HG03103 (cell line): ENCODE results near the gene PAQR7.

Experiments
- ATAC-seq: cut with Tn5 transposase; IDR thresholded peaks from one replicate; pipeline ENCODE4 v1.9.1; 2021; ENCODE audit warnings: low read depth; ENCODE audit not compliant: unreplicated experiment

PAQR7 gene

DNA sequence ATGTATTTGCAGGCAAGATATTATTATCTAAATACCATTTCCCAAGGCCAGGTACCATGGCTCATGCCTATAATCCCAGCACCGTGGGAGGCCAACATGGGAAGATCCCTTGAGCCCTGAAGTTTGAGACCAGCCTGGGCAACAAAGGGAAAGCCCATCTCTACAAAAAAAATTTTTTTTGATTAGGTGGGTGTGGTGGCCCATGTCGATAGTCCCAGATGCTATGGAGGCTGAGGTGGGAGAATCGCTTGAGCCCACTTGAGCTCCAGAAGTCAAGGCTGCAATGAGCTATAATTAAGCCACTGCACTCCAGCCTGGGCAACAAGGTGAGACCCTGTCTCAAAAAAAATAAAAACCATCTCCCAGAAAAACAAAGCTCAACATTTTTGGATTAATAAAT is 28.5 kb upstream of the PAQR7 start:
- no peak for ATAC-seq

DNA sequence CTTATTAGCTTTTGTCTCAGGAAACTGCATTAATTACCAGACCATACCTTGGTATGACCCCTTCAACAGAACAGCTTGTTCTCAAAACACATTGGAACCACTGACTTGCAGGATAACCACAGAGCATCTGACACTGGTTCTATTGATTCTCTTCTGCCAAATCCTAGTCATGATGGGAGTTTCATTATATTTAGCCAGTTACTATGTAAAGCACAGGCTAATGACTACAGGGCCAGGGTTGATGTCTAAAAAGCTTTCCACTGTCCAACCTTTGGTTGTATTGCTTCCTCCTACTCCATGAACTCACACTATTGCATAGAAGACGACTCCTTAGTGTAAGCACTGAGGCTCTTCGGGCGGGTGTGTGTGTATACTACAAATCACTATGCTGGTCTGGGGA is 27.0 kb upstream of the PAQR7 start:
- no peak for ATAC-seq

DNA sequence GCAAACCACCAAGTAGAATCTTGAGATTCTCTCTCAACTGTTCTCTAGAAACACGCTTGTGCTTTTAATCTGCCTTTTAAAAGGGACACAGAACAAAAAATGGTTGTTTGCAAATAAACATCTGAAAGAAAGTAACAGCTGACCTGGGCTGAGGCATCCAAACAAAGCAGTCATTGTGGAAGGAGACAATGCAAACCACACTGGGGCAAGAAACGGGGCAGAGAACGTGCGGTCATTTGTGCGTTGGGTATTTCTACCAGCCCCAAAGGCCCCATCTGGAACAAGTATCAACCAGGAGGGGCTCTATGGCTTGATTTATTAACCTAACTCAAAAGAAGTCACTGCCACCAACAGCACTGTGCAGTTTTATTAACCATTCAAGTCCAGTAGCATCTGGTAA is 24.7 kb upstream of the PAQR7 start:
- ATAC-seq: no peak

DNA sequence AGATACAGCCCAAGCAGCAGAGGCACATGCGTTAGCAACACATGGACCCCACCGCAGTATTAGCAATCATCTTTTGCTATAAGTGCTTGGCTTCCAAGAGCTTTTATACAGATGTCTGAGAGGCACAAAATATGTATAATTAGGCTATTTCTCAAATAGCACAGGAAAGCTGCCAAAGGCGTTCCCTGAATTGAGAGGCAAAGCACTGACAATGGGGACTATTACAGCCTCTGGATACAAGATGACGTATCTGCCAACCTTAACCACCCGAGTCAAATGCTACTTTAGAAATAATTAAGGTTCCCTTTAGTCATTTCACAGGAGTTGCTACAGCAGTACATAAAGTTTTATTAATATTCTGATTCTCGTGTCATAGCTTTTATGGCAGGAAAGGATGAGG is 24.3 kb upstream of the PAQR7 start:
- ATAC-seq: no peak

DNA sequence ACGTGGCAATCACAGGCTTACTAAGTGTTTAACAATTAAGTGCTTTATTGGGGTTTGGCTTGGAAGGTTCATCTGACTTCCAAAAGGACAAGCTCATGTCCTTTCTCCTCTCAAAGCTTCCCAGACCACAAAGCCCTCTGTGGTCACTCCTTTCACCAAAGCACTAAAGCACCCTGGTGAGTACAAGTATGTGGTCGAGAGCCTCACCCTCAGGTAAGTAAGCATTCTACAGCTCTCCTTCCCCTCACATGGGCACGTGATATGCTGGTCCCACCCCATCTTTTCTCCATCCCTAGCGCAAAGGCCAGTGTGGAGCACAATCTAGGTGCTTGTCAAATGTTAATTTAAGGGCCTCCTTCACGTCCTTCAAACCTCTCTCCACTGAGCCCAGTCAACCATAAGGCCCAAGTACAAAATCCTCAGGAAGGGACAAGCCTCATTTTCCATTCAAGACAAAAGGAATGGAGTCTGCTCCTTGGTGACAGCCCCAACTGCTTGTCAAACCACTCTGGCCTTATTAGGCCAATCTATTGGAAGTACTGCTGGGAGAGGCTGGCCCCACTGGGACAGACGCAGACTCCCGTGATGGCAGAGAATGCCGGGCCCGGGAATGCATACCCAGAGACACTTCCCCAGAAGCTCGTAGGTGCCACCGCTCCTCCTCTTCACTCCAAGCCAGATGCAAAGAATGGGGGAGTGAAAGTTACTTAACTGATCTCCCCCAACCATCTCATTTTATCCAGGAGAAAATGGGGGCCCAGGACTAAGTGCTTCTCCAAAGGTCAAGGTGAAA is 22.9 kb upstream of the PAQR7 start:
- no peak for ATAC-seq

DNA sequence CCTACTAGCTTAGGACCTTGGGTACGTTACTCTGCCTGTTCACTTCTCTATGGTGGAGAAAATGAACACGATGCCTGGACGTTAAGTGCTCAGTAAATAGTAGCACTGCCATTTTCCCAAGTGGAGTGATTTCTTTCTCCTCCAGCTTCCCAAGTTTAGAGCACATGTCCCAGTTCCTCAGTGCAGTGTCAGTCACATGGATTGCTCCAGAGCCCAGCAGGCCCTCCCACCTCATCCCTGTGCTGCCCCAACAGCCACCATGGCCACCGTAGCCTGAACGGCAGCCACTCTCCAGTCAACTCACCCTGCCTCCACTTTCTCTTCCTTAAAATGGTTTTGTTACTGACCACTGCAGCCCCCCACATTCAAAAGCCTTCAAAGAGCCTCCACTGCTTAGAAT is 22.2 kb upstream of the PAQR7 start:
- no peak for ATAC-seq

DNA sequence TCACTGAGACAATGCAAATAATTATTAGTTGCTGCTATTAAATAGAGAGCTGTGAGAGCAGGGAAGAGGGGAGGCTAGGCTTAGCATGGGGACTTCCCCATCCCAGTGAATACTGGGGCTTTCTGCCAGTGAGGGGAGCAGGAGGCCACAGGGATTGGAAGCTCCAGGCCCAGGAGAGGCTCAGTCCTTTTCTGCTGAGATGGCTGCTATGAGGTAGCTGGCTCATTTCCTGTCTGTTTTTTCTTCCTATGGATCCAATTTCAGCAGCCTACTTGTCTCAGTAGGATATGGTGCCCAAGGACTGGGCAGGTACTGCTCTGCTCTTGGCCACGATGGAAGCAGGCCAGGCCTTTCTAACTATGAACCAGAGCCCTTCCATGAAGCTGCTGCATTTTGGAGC is 20.8 kb upstream of the PAQR7 start:
- no peak for ATAC-seq

DNA sequence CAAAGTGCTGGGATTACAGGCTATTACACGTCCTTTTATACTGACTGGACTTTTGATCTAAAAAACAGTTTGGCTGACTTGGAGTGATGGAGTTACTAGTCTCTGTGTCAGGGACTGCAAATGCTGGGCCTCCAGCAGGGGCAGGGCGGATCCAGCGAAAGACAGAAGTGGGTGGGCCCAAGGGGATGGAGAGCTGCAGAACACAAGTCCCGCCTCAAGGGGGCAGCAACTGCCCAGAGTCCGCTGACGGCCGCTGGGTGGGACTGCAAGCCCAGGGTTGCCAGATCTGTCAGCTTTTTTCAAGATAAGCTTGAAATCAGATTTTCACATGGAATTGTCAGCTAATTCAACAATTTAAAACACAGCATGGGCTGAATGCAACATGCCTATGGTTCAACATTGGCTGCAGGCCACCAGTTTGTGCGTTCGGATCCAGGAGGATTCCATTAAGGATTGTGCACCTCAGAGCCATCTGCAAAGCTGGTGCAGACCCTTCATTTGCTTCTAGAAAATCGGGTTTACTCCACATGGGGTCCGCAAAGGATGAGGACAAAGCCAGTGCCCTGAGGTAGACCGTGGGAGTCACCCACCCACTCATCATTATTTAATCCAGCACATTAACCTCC is 20.0 kb upstream of the PAQR7 start:
- peak; percentile 78 for ATAC-seq

DNA sequence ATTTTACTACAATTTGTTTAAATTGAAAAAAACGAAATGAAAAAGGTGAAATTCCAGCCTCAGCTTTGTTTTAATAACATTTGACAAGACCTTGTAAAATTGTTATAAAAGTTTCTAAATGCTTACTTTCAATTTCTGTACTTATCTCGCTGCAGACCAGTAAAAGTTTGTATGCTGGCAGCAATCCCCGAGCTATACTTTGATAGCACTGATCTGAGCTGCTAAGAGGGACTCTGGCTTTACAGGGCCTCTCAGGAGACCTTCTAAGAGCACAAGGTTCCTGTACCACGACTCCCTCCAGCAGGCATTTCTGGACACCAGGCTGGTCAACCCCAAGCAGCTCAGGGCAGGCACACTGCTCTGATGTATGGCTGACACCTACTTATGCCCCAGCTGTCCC is 17.6 kb upstream of the PAQR7 start:
- no peak for ATAC-seq

DNA sequence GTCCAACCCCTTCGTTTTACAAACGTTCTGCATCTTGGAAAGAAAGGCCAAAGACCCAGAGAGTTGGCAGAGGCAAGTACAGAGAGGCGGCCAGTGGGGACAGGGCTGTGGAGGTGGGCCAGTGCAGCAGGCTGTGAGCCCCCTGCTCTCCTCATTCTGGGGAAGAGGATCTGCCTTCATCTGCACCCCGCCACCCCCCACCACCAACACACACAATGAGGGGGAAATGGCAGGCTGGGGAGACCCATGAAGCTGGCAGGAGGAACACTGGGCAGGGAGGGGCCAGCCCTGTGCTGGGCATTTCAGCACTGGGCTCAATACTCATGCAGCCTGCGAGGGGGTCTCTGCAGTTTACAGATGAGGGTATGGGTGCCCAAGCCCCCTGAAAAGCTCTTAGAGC is 16.1 kb upstream of the PAQR7 start:
- no peak for ATAC-seq

DNA sequence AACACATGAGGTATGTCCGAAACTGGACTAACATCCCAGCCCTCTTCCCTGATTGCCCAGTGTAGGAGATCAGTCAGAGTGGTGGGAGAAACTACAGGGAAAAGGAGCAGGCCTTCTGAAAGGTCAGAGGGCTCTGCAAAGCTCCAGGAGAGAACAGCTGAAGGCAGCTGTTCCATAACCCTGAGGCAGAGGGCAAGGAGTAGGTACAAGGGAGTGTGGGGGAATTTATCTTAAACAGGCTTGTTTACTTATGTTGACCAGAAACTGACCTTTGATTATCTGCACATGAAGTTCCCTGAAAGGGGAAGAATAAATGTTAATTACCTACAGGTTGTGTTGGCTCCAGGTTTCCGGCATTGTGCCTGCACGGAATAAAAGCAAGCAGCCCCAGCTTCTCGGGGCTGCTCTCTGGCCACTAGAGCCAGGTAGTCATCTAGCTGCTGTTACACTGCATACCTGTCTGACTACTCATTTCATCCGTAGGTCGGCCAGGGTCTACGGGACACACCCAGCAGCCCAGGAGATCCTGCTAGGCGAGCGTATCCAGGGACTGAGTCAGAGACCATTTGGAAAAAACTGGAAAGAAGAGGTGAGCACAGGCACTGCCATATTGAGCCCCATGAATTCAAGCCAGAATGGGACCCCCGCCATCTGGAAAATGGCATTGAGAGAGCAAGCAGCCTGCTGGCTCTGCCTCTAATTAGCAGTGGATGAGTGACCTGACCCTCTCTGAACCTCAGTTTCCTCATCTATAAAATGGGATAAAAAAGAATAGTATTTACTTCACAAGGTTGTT is 14.9 kb upstream of the PAQR7 start:
- ATAC-seq: no peak

DNA sequence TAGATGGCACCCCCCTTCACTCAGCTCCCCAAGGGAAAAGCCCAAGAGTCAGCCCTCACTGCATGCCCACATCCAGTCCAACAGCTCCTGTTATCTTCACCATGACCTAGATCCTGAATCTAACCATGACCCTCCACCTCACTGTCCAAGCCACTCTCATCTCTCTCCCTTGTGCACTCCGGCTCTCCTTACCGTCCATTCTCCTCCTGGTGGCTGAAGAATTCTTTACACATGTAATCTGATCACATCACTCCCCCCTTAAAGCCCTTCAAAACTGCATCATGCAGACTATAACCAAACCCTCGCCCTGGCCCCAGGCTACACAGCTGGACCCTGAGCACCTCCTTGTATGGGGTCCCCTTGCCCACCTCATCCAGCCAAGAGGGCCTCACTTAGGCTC is 14.0 kb upstream of the PAQR7 start:
- no peak for ATAC-seq

DNA sequence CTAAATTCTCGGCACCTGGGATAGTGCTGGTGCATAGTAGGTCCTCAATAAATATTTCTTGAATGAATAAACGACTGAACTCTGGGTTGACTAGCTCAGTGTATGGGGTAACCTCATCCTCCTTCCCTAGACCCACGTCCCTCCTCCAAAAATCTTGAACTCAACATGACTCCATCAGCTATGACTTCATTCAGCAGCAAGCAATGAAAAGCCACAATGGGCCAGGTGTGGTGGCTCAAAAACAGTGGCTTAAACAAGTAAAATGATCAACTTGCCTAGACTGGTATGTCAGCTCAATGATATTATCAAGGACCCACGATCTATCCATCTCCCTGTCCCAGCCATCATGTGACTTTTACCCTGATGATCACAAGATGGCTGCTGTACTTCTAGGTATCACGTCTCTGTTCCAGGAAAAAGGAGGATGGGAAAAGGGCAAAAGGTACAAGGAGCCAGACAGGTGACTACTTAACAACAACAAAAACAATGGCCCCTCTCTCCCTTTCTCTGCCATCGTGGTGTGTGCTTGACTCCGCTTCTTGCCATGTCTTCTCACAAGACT is 13.0 kb upstream of the PAQR7 start:
- ATAC-seq: no peak

DNA sequence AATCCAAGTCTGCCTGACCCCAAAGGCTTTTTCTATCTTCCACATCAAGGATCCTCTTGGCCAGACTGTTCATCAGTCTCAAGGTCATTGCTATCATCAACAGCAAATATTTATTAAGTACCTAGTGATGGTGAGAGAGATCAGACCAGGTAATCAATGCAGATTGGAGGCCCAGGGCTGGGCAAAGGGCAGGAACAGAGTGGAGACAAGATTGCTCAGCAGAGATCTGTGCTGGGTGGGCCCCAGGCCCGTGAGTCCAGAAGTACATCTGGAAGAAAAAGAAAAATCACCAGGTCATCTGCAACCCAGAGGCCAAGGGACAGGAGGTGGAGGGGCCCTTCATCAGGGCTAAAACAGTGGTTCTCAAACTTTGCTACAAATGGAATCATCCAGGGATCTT is 10.1 kb upstream of the PAQR7 start:
- no peak for ATAC-seq

DNA sequence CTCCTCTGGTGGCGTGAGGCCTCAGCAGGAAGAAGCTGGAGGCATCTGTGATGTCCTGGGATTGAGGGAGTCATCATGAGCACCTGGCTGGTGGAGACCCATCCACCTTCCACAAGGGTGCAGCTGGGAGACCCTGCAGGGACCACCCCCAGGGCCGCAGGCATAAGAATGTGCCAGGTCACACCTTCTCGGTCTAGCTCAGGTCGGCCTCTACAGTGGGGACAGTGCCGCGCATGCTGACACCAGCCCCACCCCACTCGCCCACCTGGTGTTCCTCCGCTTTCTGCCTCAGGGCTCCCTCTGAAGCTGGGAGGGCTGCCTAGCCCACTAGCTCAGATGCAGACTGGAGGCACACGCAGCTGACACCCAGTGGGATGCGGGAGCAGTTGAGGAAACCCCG is 5.8 kb upstream of the PAQR7 start:
- no peak for ATAC-seq

DNA sequence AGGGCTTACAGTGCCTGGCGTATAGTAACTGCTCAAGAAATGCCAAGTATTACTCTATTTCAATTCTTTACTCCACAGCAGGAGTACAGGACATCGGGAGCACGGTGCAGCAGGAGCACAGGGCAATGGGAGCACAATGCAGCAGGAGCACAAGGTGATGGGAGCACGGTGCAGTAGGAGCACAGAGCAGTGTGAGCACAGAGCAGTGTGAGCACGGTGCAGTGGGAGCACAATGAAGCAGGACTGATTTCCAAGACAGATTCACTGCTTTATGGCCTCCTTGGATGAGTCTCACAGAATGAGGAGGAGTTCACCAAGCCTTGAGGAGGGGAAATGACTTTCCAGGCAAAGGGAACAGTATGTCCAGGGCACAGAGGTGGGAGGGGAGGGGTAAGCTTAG is 5.0 kb upstream of the PAQR7 start:
- no peak for ATAC-seq

DNA sequence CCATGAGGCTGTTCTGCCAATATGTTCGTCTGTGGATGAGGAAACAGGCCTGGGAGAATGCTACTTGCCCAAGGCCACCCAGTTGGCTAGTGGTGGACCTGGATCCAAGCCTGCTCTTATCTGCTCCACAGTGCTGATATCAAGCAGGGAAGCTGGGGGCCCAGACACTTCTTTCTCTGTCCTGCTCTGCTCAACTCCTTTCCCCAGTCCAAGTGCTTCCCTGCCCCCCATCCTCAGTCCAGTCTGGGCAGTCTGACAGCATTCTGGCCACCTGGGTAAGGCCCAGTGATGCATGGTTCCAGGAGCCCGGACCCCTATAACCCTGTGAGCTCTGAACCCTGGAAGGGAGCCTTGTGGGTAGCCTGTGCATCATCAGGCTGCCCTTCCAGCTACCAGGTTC is 4.2 kb upstream of the PAQR7 start:
- no peak for ATAC-seq

DNA sequence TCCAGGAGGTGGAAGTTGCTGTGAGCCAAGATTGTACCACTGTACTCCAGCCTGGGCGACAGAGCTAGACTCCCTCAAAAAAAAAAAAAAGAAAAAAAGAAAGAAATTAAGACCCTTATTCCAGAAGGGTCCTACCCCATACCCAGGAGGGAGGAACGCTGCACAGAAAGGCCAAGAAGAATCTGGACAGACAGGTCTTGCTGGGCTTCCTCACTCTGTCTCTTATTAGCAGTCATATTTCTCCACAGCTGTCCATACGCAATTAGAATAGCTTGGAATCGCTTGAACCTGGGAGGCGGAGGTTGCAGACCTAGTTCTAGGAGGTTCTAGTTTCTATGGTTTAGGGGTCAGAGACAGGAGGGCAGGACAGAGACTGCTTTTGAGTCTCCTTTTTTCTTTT is 3.2 kb upstream of the PAQR7 start:
- ATAC-seq: no peak

DNA sequence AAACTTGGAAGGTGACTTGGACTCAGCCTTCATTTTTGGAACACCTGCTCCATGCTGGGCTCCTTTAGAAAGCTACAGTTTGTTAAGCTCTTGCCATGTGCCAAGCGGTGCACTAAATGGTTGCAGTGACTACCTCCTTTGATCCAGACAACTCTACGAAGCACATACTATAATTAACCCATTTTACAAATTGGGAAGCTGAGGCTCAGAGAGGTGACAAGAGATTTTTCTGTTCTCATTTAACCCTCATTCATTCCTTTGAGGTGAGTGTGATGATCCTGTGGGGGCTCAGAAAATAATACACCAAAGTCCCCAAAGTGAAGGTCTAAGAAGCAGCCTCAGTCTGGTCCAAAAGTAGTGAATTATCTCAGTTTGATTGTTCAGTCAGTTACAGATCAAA is 1.6 kb upstream of the PAQR7 start:
- no peak for ATAC-seq

DNA sequence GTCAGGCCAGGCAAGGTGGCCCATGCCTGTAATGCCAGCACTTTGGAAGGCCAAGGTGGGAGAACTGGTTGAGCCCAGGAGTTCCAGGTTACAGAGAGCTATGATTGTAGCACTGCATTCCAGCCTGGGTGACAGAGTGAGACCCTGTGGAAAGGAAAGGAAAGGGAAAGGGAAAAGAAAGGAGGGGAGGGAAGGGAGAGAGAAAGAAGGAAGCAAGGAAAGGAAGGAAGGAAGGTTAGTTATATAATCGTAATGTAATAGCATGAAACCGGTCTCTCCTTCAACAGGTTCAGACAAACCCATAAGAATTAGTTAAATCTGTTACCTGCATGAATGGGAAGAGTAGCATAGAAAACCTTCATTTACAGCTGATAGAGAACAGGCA is 1.2 kb upstream of the PAQR7 start:
- no peak for ATAC-seq

DNA sequence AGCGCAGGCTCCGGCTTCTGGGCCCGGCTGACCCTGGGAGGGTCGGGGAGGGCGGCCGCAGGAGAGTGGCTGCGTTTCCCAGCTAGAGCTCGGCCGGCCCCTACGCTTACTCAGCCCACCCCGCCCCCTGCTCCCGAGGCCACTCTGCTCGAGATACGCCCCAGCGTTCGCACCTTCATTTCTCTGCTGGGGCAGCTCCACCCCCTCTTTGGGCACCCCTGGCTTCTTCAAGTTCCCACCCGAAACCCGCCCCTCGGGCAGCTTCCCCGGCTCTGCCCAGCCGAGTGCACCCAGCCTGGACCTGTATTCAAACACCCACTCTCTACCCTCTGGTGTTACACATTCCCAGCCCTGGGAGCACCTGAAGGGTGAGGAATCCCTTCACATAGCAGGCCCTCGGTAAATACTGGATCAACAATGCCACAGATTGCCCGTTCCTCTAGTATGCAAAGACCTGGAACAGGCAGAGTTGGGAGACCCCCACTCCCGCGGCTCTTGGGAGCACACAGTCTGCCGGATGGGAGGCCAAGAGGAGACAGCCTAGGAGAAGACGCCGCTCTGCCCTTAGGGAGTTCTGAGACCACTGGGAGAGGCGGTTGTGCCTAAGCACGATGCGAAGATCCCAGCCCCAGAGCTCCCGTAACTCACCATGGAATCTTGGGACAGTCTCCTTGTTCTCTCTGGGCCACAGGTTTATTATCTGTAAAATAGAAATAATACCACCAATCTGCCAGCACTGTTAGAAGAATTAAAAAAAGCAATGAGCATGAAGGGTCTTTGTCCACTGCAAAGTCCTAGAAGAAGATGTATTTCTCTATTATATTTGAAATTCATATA is 566 bp upstream of the PAQR7 start:
- ATAC-seq: no peak
